Keratinocyte (primary cell): ENCODE data around the gene CHAC1. TPM values are rescaled to one million over a fixed set of nuclear protein-coding genes. Genes with fewer than 3 reads are reported as not detected.

Experiments
- DNase-seq: peaks from one replicate; pipeline ENCODE4 v3.0.0-alpha.2; 2011; ENCODE audit warnings: low read depth, missing footprints, low spot score
- FAIRE-seq: peaks from 2 replicates; lab custom pipeline; 2011; peaks lifted over from hg19 to GRCh38; lab: Jason Lieb, UNC
- H2AFZ ChIP-seq: 2 replicates; pipeline ENCODE4 v1.6.0; 2012; ENCODE audit warnings: low read length, control low read depth, inconsistent platforms; ENCODE audit not compliant: control insufficient read depth
- H3K27ac ChIP-seq: 2 replicates; pipeline ENCODE4 v1.5.1; 2011; ENCODE audit warnings: low read length; ENCODE audit not compliant: control insufficient read depth, insufficient read depth
- H3K27me3 ChIP-seq: 3 replicates; pipeline ENCODE4 v1.6.0; 2011; ENCODE audit warnings: low read length; ENCODE audit not compliant: control insufficient read depth, insufficient read depth; ENCODE audit errors: extremely low read depth
- H3K36me3 ChIP-seq, 2 experiments: 2 replicates in 1 of 2; 3 replicates in 1 of 2; pipeline ENCODE4 v1.5.1; 2011; ENCODE audit warnings: low read length in 2 of 2, mild to moderate bottlenecking in 1 of 2; ENCODE audit not compliant: control insufficient read depth in 2 of 2, insufficient read depth in 2 of 2; ENCODE audit errors: extremely low read depth in 1 of 2
- H3K4me1 ChIP-seq: 3 replicates; pipeline ENCODE4 v1.5.1; 2011; ENCODE audit warnings: low read length; ENCODE audit not compliant: control insufficient read depth, insufficient read depth; ENCODE audit errors: extremely low read depth
- H3K4me2 ChIP-seq: 3 replicates; pipeline ENCODE4 v1.6.0; 2011; ENCODE audit warnings: low read depth, low read length; ENCODE audit not compliant: control insufficient read depth, insufficient read depth; ENCODE audit errors: extremely low read depth
- H3K4me3 ChIP-seq, 3 experiments: fragments of 200-600 bp in 1 of 3; sonication (generic) in 1 of 3; 2 replicates in 2 of 3; 3 replicates in 1 of 3; pipeline ENCODE4 v1.5.1; 2011 to 2016; ENCODE audit warnings: low read length in 3 of 3, mild to moderate bottlenecking in 3 of 3, control low read depth in 2 of 3, inconsistent platforms in 1 of 3, low read depth in 1 of 3, mixed read lengths in 1 of 3, mixed run types in 1 of 3, moderate library complexity in 1 of 3; ENCODE audit not compliant: control insufficient read depth in 2 of 3, insufficient read depth in 2 of 3; ENCODE audit errors: extremely low read depth in 1 of 3
- H3K79me2 ChIP-seq: 2 replicates; pipeline ENCODE4 v1.6.0; 2012; ENCODE audit warnings: low read length; ENCODE audit not compliant: control insufficient read depth, insufficient read depth
- H3K9ac ChIP-seq: 3 replicates; pipeline ENCODE4 v1.6.0; 2011; ENCODE audit warnings: low read length; ENCODE audit not compliant: control insufficient read depth, insufficient read depth; ENCODE audit errors: extremely low read depth
- H3K9me1 ChIP-seq: 3 replicates; pipeline ENCODE4 v1.6.0; 2011; ENCODE audit warnings: low read length; ENCODE audit not compliant: control insufficient read depth, insufficient read depth; ENCODE audit errors: extremely low read depth
- H3K9me3 ChIP-seq: 2 replicates; pipeline ENCODE4 v1.5.1; 2012; ENCODE audit warnings: low read depth, low read length; ENCODE audit not compliant: control insufficient read depth
- H4K20me1 ChIP-seq: 3 replicates; pipeline ENCODE4 v1.6.0; 2011; ENCODE audit warnings: low read length; ENCODE audit not compliant: control insufficient read depth, insufficient read depth; ENCODE audit errors: extremely low read depth
- EZH2 ChIP-seq: IDR thresholded peaks from one replicate; pipeline ENCODE4 v1.6.1; 2012; ENCODE audit warnings: inconsistent platforms, mild to moderate bottlenecking, low read length, moderate library complexity
- dilution Hi-C: fragments of 300-500 bp; cut with MboI; formaldehyde crosslinking; loops from one replicate; pipeline ENCODE4 v1.7.0; 2020; ENCODE audit warnings: low sequenced_read_pairs; ENCODE audit not compliant: extremely low pct_ligation_motif_present
- polyA plus RNA-seq, 5 experiments: library from polyadenylated mRNA; depleted of rRNA in 3 of 5; stranded (reverse) in 3 of 5; stranded (forward) in 1 of 5; unstranded in 1 of 5; fragments of >200 nt; gene quantifications; 1 replicate in 1 of 5; 2 replicates in 3 of 5; 3 replicates in 1 of 5; pipeline versions ENCODE4 v1.2.1 to v1.2.3, GENCODE V29; 2011 to 2012; ENCODE audit warnings: missing spikeins in 2 of 5, low read depth in 1 of 5, low replicate concordance in 1 of 5
- TF ChIP-seq, protein P1 (sequence below), 3 experiments: IDR thresholded peaks in 1 of 3; conservative IDR thresholded peaks in 1 of 3; optimal IDR thresholded peaks in 1 of 3; 2 replicates in 2 of 3; 3 replicates in 1 of 3; pipeline versions ENCODE3 to v1.5.1; 2011; ENCODE audit warnings: low read length in 3 of 3, mild to moderate bottlenecking in 3 of 3, moderate library complexity in 2 of 3, control low read depth in 1 of 3, inconsistent platforms in 1 of 3; ENCODE audit not compliant: insufficient read depth in 2 of 3; ENCODE audit errors: extremely low read depth in 1 of 3

Gene CHAC1
- polyA plus RNA-seq, 1 donor (not counting 4 experiments of a cell fraction or from before 2014, with no cell fraction given): 6.4 TPM

DNA sequence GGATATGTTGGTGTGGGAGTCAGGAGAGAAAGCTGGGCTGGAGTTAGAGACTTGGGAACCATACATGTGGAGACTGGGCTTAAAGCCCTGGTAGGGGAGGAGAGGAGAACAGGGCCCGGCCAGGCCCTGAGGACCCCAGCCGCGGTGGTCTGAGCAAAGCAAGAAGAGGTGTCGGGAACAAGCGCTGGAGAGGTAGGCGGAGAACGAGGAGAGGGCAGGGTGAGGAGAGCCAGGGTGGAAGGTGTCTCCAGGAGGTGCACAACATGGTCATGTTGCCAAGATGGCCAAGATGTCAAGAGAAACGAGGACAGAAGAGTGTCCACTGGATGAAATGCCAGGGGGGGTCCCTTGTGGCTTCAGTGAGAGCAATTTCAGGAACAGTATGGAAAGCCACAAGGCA, 5.5 kb downstream of the CHAC1 start:
- Histone ChIP-seq H3K27me3 (no peaks in the 10 kb centered on the region), H3K9me3 (no peaks in the 10 kb centered on the region), H3K36me3 (peaks cover 4 to 15% of the 10 kb centered on the region in 2 experiments), H4K20me1 (peaks cover 3% of the 10 kb centered on the region), H3K79me2 (no peaks in the 10 kb centered on the region), H3K27ac (no peak overlapping the region), H2AFZ (no peak overlapping the region), H3K4me3 (no peak overlapping the region), H3K9me1 (no peaks in the 10 kb centered on the region), H3K4me2 (no peak overlapping the region), H3K4me1 (peaks cover 12% of the 10 kb centered on the region), H3K9ac (no peak overlapping the region)
- dilution Hi-C loops: no loop called here
- TF ChIP-seq, protein P1, sequence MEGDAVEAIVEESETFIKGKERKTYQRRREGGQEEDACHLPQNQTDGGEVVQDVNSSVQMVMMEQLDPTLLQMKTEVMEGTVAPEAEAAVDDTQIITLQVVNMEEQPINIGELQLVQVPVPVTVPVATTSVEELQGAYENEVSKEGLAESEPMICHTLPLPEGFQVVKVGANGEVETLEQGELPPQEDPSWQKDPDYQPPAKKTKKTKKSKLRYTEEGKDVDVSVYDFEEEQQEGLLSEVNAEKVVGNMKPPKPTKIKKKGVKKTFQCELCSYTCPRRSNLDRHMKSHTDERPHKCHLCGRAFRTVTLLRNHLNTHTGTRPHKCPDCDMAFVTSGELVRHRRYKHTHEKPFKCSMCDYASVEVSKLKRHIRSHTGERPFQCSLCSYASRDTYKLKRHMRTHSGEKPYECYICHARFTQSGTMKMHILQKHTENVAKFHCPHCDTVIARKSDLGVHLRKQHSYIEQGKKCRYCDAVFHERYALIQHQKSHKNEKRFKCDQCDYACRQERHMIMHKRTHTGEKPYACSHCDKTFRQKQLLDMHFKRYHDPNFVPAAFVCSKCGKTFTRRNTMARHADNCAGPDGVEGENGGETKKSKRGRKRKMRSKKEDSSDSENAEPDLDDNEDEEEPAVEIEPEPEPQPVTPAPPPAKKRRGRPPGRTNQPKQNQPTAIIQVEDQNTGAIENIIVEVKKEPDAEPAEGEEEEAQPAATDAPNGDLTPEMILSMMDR (optimal IDR thresholded peaks at IDR 0.05 in 1 of 3, IDR thresholded peaks at IDR 0.05 in 1 of 3, conservative IDR thresholded peaks at IDR 0.05 in 1 of 3; ENCODE audit: extremely low read depth in 1 of 3, insufficient read depth in 2 of 3, low read length in 3 of 3): no peak
- TF ChIP-seq EZH2: no peak
- DNase-seq (no peak), FAIRE-seq (no peak)

DNA sequence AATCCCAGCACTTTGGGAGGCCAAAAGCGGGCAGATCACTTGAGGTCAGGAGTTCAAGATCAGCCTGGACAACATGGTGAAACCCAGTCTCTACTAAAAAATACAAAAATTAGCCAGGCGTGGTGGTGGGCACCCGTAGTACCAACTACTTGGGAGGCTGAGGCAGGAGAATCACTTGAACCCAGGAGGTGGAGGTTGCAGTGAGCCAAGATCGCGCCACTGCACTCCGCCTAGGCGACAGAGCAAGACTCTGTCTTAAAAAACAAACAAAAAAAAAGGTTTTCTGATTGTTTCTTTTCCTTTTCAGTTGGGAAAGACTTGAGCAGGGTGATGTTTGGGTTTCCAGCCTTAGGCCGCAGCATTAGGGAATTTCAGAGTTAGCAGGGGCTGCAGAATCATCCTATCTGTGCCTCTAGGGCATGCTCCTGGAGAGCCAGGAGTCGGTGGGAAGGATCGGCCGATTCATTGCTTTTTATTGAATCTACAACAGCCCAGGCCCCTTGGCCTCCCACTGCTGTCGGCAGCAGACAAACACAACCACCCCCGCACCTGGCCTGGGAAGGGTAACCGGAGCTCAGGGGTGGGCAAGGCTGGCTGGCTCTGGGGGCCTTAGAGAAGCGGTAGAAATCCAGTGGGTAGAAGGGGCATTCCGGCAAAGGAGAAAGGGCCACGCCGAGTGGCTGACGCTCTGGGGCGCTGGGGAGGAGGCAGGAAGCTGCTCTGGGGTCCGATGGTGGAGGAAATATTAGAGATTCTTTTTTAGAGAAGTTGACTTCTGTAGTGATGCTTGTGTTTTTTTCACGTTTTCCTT, 6.3 kb downstream of the CHAC1 start:
- no peak overlapping the region for H2AFZ ChIP-seq
- peaks cover 3% of the 10 kb centered on the region for H4K20me1 ChIP-seq
- DNase-seq (no peak), FAIRE-seq (no peak)
- H3K79me2 ChIP-seq: no peaks in the 10 kb centered on the region
- H3K36me3 ChIP-seq: peaks cover 4 to 9% of the 10 kb centered on the region in 2 experiments
- no peak overlapping the region for H3K4me3 ChIP-seq
- H3K4me1 ChIP-seq: peaks cover 5% of the 10 kb centered on the region
- H3K9ac ChIP-seq: no peak overlapping the region
- H3K9me1 ChIP-seq: no peaks in the 10 kb centered on the region
- no peak overlapping the region for H3K27ac ChIP-seq
- no peak overlapping the region for H3K4me2 ChIP-seq
- TF ChIP-seq EZH2: no peak
- TF ChIP-seq, protein P1 (optimal IDR thresholded peaks at IDR 0.05 in 1 of 3, IDR thresholded peaks at IDR 0.05 in 1 of 3, conservative IDR thresholded peaks at IDR 0.05 in 1 of 3; ENCODE audit: extremely low read depth in 1 of 3, insufficient read depth in 2 of 3, low read length in 3 of 3): no peak
- no peaks in the 10 kb centered on the region for H3K9me3 ChIP-seq
- dilution Hi-C loops: no loop called here
- no peaks in the 10 kb centered on the region for H3K27me3 ChIP-seq
